Stomach smooth muscle (tissue), 2 donors: Measurements from ENCODE around the gene CACNA1E.

Experiments used
- H3K27ac ChIP-seq: one replicate; pipeline ENCODE4 v1.7.0; 2013; ENCODE audit warnings: mild to moderate bottlenecking, low read length, inconsistent platforms
- H3K27me3 ChIP-seq, 2 donors: one replicate each; pipeline ENCODE4 v1.7.0; 2013; ENCODE audit warnings: low read length in 2 of 2; ENCODE audit not compliant: insufficient read depth in 2 of 2, control insufficient read depth in 1 of 2
- H3K36me3 ChIP-seq, 2 donors: one replicate each; pipeline ENCODE4 v1.7.0; 2013; ENCODE audit warnings: low read length in 2 of 2; ENCODE audit not compliant: control insufficient read depth in 2 of 2, insufficient read depth in 2 of 2
- H3K4me1 ChIP-seq: one replicate; pipeline ENCODE4 v1.7.0; 2013; ENCODE audit warnings: low read length; ENCODE audit not compliant: control insufficient read depth, insufficient read depth
- H3K4me3 ChIP-seq, 2 donors: one replicate each; pipeline ENCODE4 v1.7.0; 2013; ENCODE audit warnings: low read length in 2 of 2
- H3K9ac ChIP-seq, 2 donors: one replicate each; pipeline ENCODE4 v1.7.0; 2013; ENCODE audit warnings: low read length in 2 of 2, mild to moderate bottlenecking in 1 of 2
- H3K9me3 ChIP-seq, 2 donors: one replicate each; pipeline ENCODE4 v1.7.0; 2013; ENCODE audit warnings: low read length in 2 of 2; ENCODE audit not compliant: control insufficient read depth in 2 of 2
- donor health status: healthy.
- donor health status: Pancreatic carcinoma.

CACNA1E gene

DNA sequence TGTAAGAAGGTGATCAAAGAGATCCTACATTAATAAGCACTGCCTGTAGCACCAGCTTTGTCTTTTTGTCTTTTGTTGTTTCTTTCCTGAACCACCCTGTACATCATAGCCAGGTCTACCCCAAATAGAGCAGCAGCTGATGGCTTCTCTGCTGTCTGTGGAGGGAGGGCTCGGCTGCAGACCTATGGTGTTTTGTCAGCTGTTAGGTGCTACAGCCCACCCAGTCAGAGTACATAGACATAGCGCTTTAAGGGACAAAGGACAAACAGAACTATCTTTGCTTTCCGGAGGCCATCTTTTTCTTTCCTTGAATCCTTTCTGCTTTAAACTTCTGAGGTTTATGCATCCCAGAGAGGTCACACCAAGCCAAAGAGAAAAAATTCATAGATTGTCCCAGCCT, 320.1 kb downstream of the CACNA1E start:
- peaks cover 0 to 2% of the 10 kb centered on the region in 2 donors for H3K27me3 ChIP-seq
- H3K9me3 ChIP-seq = no peaks in the 10 kb centered on the region
- H3K27ac ChIP-seq = no peak overlapping the region

DNA sequence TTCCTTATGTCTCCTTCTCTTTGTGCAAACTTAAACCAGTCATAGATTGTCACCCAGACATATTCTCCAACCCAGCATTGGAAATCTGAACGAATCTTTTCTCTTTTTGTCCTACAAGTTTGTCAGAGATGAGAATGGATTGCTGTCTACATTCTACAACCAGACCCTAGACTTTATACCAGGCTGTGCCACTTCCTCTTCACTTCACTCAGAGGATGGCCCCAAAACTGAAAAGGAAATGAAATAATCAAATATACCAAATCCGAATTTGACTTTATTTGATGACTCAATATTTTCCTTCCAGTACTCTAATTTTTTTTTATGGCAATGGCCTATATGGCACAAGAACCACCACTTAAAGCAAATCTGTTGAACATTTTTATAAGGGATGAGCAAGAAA, 321.7 kb downstream of the CACNA1E start:
- H3K36me3 ChIP-seq = no peaks in the 10 kb centered on the region

More for the DNA sequence above, 320.1 kb downstream of the CACNA1E start:
- H3K4me3 ChIP-seq = no peak overlapping the region
- no peaks in the 10 kb centered on the region for H3K4me1 ChIP-seq
- H3K9ac ChIP-seq = no peak overlapping the region
- no peaks in the 10 kb centered on the region for H3K36me3 ChIP-seq

GRCh38 chr1:181806746-181807145, 323.4 kb downstream of the CACNA1E start:
- Histone ChIP-seq H3K4me1 (no peaks in the 10 kb centered on the region), H3K36me3 (no peaks in the 10 kb centered on the region), H3K9ac (no peak overlapping the region), H3K4me3 (no peak overlapping the region), H3K27ac (no peak overlapping the region), H3K27me3 (peaks cover 0 to 3% of the 10 kb centered on the region in 2 donors), H3K9me3 (no peaks in the 10 kb centered on the region)

More for the DNA sequence above, 321.7 kb downstream of the CACNA1E start:
- H3K9me3 ChIP-seq = no peaks in the 10 kb centered on the region
- peaks cover 0 to 3% of the 10 kb centered on the region in 2 donors for H3K27me3 ChIP-seq
- no peak overlapping the region for H3K4me3 ChIP-seq
- no peaks in the 10 kb centered on the region for H3K4me1 ChIP-seq
- no peak overlapping the region for H3K9ac ChIP-seq
- H3K27ac ChIP-seq = no peak overlapping the region

DNA sequence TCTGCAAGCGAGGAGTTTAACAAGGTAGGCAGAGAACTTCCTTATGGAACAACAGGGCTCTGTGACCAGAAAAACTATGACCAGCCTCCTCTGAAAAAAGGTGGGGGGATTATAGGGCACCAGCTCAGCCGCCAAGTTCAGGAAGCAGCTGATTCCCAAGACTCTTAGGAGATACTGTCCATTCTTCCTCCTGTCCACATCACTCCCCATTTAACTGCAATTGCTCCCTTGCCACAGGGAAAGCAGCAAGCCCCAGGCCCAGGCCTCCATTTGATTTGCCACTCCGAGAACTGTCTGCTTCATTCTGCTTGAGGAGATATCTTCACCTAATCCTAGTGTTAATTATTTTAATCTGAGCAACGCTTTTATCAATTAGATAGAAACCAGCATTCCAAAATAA, 323.9 kb downstream of the CACNA1E start:
- Histone ChIP-seq H3K9ac (no peak overlapping the region), H3K4me3 (no peak overlapping the region), H3K27ac (no peak overlapping the region), H3K36me3 (no peaks in the 10 kb centered on the region), H3K4me1 (no peaks in the 10 kb centered on the region), H3K9me3 (no peaks in the 10 kb centered on the region), H3K27me3 (peaks cover 0 to 3% of the 10 kb centered on the region in 2 donors)

DNA sequence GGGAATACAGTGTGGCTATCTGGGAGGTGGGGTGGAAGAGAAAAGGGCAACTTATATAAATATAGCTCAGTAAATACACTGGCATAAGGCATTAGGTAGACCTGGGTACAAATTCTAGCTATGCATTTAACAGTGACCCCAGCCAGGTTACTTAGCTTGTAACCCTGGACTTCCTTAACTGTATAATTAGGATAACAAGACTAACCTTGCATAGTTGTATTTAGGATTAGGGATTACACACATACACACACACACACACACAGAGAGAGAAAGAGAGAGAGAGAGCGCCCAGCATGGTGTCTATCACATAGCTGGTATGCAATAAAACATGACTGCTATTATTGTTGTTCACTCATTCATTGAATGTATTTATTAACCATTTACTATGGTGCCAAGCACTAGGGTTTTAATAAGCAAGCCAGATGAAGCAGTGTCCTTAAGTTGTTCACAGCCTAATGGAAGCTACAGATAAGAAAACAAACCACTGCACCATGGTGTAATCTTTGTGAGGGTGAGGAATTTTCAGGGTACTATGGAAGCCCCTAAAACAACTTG, 326.8 kb downstream of the CACNA1E start:
- H3K27me3 ChIP-seq = peaks cover 0 to 3% of the 10 kb centered on the region in 2 donors
- no peak overlapping the region for H3K27ac ChIP-seq
- no peaks in the 10 kb centered on the region for H3K4me1 ChIP-seq
- no peak overlapping the region for H3K4me3 ChIP-seq
- peaks cover 0 to 7% of the 10 kb centered on the region in 2 donors for H3K9me3 ChIP-seq
- H3K36me3 ChIP-seq = no peaks in the 10 kb centered on the region
- H3K9ac ChIP-seq = no peak overlapping the region

- H3K9me3 ChIP-seq = peaks cover 0 to 7% of the 10 kb centered on the region in 2 donors
- H3K36me3 ChIP-seq = no peaks in the 10 kb centered on the region
- no peaks in the 10 kb centered on the region for H3K4me1 ChIP-seq
- H3K27ac ChIP-seq = no peak overlapping the region
- no peak overlapping the region for H3K9ac ChIP-seq
- H3K27me3 ChIP-seq = peaks cover 0 to 3% of the 10 kb centered on the region in 2 donors
- no peak overlapping the region for H3K4me3 ChIP-seq
These were observed 328.9 kb downstream of the CACNA1E start for GRCh38 chr1:181812208-181812607.

DNA sequence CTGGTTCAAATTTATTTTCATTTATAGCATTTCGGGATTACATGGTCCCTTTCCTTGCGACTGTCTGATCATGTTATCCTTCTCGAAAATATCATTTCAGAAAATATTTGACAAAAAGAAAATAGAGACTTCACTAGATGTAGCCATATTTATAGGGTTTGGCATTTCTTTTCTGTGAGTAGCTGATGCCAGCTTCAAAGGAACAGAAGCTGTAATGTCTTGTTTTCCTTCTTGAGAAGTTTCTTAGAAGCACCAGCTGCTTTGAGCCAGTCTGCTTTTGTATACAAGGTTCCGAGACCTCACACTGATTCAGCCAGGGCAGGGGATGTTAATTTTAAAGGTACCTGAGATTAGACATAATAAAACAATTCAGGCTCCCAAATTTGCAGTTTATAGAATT, 329.9 kb downstream of the CACNA1E start:
- peaks cover 0 to 7% of the 10 kb centered on the region in 2 donors for H3K9me3 ChIP-seq
- H3K4me3 ChIP-seq = no peak overlapping the region
- H3K4me1 ChIP-seq = no peaks in the 10 kb centered on the region
- H3K27me3 ChIP-seq = peaks cover 0 to 3% of the 10 kb centered on the region in 2 donors
- no peaks in the 10 kb centered on the region for H3K36me3 ChIP-seq
- H3K9ac ChIP-seq = no peak overlapping the region
- no peak overlapping the region for H3K27ac ChIP-seq

GRCh38 chr1:181816608-181817007, 333.3 kb downstream of the CACNA1E start:
- no peak overlapping the region for H3K9ac ChIP-seq
- H3K27ac ChIP-seq = no peak overlapping the region
- no peaks in the 10 kb centered on the region for H3K27me3 ChIP-seq
- H3K4me3 ChIP-seq = no peak overlapping the region
- peaks cover 0 to 7% of the 10 kb centered on the region in 2 donors for H3K9me3 ChIP-seq
- no peaks in the 10 kb centered on the region for H3K36me3 ChIP-seq
- H3K4me1 ChIP-seq = no peaks in the 10 kb centered on the region

DNA sequence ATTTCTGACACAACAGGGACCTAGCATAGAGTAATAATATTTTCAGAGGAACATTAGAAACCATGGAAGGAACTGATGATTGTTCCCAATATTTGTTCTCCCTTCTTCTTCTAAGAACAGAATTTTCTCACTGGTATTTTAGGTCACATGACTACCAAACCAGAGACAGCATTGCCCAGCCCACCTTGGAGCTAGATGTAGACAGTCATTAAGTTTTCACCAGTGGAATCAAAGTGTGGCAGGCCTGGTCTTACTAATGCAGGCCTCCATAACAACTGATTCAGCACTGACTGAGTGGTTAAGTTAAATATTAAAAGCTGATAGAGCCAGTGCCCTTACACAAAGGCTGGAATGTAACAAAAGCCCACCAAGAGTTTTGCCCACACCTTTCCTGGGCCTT, 333.8 kb downstream of the CACNA1E start:
- no peak overlapping the region for H3K4me3 ChIP-seq

DNA sequence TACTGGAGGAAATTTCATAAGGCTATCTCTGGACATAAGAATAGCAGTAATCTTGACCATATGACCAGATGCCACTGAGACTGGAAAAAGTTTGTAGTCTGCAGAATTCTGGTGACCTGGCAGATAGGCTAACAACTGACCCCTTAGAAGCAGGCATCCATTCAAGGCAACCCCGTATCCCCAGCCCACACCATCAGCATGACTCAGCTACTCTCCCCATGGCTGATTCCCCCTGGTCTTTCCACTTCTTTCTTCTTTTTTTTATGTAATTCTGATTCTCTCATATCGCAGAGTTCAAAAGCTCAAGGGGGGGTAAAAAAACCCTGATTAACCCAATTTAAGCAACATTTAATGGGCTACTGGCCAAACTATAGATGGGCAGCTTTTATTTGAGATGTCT, 335.1 kb downstream of the CACNA1E start:
- H3K36me3 ChIP-seq = no peaks in the 10 kb centered on the region
- H3K27me3 ChIP-seq = no peaks in the 10 kb centered on the region
- no peak overlapping the region for H3K9ac ChIP-seq
- H3K9me3 ChIP-seq = peaks cover 0 to 7% of the 10 kb centered on the region in 2 donors
- H3K4me1 ChIP-seq = no peaks in the 10 kb centered on the region
- H3K4me3 ChIP-seq = no peak overlapping the region
- H3K27ac ChIP-seq = no peak overlapping the region

More for the DNA sequence above, 333.8 kb downstream of the CACNA1E start:
- Histone ChIP-seq H3K27me3 (no peaks in the 10 kb centered on the region), H3K9ac (no peak overlapping the region), H3K27ac (no peak overlapping the region), H3K4me1 (no peaks in the 10 kb centered on the region), H3K9me3 (peaks cover 0 to 7% of the 10 kb centered on the region in 2 donors), H3K36me3 (no peaks in the 10 kb centered on the region)

GRCh38 chr1:181818943-181819342, 335.6 kb downstream of the CACNA1E start:
- no peaks in the 10 kb centered on the region for H3K27me3 ChIP-seq
- H3K9ac ChIP-seq = no peak overlapping the region
- H3K36me3 ChIP-seq = no peaks in the 10 kb centered on the region
- H3K27ac ChIP-seq = no peak overlapping the region
- no peaks in the 10 kb centered on the region for H3K4me1 ChIP-seq
- H3K4me3 ChIP-seq = no peak overlapping the region
- peaks cover 0 to 6% of the 10 kb centered on the region in 2 donors for H3K9me3 ChIP-seq
